GM12878 (cell line): ENCODE results near the gene PDIA4. TPM values are rescaled to one million over a fixed set of nuclear protein-coding genes. Genes with fewer than 3 reads are reported as not detected.

Source experiments
- ATAC-seq: fragments of 200-7000 bp; cut with Tn5 transposase; 3 replicates; pipeline ENCODE4 v1.9.1; 2020; ENCODE audit warnings: mild to moderate bottlenecking, moderate library complexity
- BruUV-seq: library from RNA; stranded (reverse); fragments of 400-500 nt; replicated peaks from 2 replicates; lab custom pipeline; 2021; lab: Mats Ljungman, UMichigan
- CTCF ChIA-PET: fragments of 300-600 bp; sonication (Branson Sonifier 250); formaldehyde crosslinking; extraction: SDS; loops from one replicate; lab custom pipeline; 2021; ENCODE audit warnings: inconsistent platforms; lab: Yijun Ruan, JAX
- POLR2A ChIA-PET: fragments of 350-600 bp; formaldehyde crosslinking; extraction: SDS; loops from one replicate; lab custom pipeline; 2021; ENCODE audit warnings: inconsistent platforms; lab: Charles Lee
- RAD21 ChIA-PET: fragments of 300-600 bp; sonication (Branson Sonifier 250); formaldehyde crosslinking; loops from one replicate; lab custom pipeline; 2023; ENCODE audit warnings: antibody characterized with exemption; ENCODE audit not compliant: unreplicated experiment; lab: Charles Lee
- SMC1A ChIA-PET: fragments of 300-600 bp; sonication (Branson Sonifier 250); formaldehyde crosslinking; loops from one replicate; lab custom pipeline; 2023; ENCODE audit not compliant: unreplicated experiment, uncharacterized antibody; lab: Charles Lee
- DNase-seq: peaks from one replicate; pipeline ENCODE4 v3.0.0-alpha.2; 2011; ENCODE audit warnings: low read depth, low spot score
- FAIRE-seq: peaks from 3 replicates; lab custom pipeline; 2011; peaks lifted over from hg19 to GRCh38; lab: Jason Lieb, UNC
- H2AFZ ChIP-seq: 2 replicates; pipeline ENCODE4 v1.6.0; 2011; ENCODE audit warnings: low read depth, low read length, control low read depth; ENCODE audit not compliant: control insufficient read depth
- H3K27ac ChIP-seq: 2 replicates; pipeline ENCODE4 v1.5.1; 2011; ENCODE audit warnings: control low read depth; ENCODE audit not compliant: control insufficient read depth, insufficient read depth
- H3K27me3 ChIP-seq, 2 experiments: replicated peaks in 1 of 2; 2 replicates each; pipeline versions ENCODE4 v1.6.0 to v1.6.1; 2011; ENCODE audit warnings: low read length in 1 of 2; ENCODE audit not compliant: control insufficient read depth in 2 of 2, insufficient read depth in 2 of 2
- H3K36me3 ChIP-seq, 2 experiments: 2 replicates each; pipeline ENCODE4 v1.5.1; 2011; ENCODE audit warnings: low read length in 1 of 2; ENCODE audit not compliant: control insufficient read depth in 2 of 2, insufficient read depth in 2 of 2
- H3K4me1 ChIP-seq: 2 replicates; pipeline ENCODE4 v1.6.1; 2011; ENCODE audit warnings: mild to moderate bottlenecking, low read length, moderate library complexity, mixed read lengths; ENCODE audit not compliant: control insufficient read depth, insufficient read depth
- H3K4me2 ChIP-seq: 2 replicates; pipeline ENCODE4 v1.6.0; 2011; ENCODE audit warnings: control low read depth; ENCODE audit not compliant: control insufficient read depth, insufficient read depth
- H3K4me3 ChIP-seq: fragments of 200-600 bp; sonication (generic); 2 replicates; pipeline ENCODE4 v1.5.1; 2016
- H3K79me2 ChIP-seq: 2 replicates; pipeline ENCODE4 v1.6.0; 2011; ENCODE audit warnings: low read length; ENCODE audit not compliant: control insufficient read depth, insufficient read depth
- H3K9ac ChIP-seq: 2 replicates; pipeline ENCODE4 v1.8.0; 2011; ENCODE audit warnings: low read length, control low read depth, mixed read lengths; ENCODE audit not compliant: control insufficient read depth, insufficient read depth
- H3K9me3 ChIP-seq: replicated peaks from 3 replicates; pipeline ENCODE4 v1.5.1; 2011; ENCODE audit warnings: mild to moderate bottlenecking, low read length; ENCODE audit not compliant: control insufficient read depth, insufficient read depth
- H4K20me1 ChIP-seq: 2 replicates; pipeline ENCODE4 v1.6.0; 2011; ENCODE audit not compliant: control insufficient read depth, insufficient read depth
- NFYB ChIP-seq: IDR thresholded peaks from 2 replicates; pipeline ENCODE4 v1.6.1; 2011; ENCODE audit warnings: low read depth, mild to moderate bottlenecking, low read length, improper control_type of control experiment, moderate library complexity; ENCODE audit not compliant: insufficient read depth
- PKNOX1 ChIP-seq: fragments of 450-650 bp; IDR thresholded peaks from 2 replicates; pipeline ENCODE4 v1.6.1; 2016; ENCODE audit warnings: mild to moderate bottlenecking
- SUZ12 ChIP-seq: fragments of 200-600 bp; sonication (generic); IDR thresholded peaks from one replicate; pipeline ENCODE4 v1.6.1; 2018; ENCODE audit warnings: antibody characterized with exemption, mild to moderate bottlenecking; ENCODE audit not compliant: unreplicated experiment
- ZNF207 ChIP-seq: fragments of 450-650 bp; IDR thresholded peaks from 2 replicates; pipeline ENCODE4 v1.6.1; 2014; ENCODE audit warnings: antibody characterized with exemption, mild to moderate bottlenecking, borderline replicate concordance
- WGBS: methylation state at CpG from one replicate; pipeline ENCODE4 v1.1.6; 2016; ENCODE audit warnings: low lambda C conversion rate; ENCODE audit not compliant: insufficient replicate concordance, insufficient coverage; ENCODE audit errors: missing lambda C conversion rate; 5-methylcytosine and 5-hydroxymethylcytosine counted together
- in situ Hi-C: fragments of 300-500 bp; cut with MboI; formaldehyde crosslinking; loops from 9 replicates; pipeline ENCODE4 v1.14.3; 2018; ENCODE audit warnings: mixed read lengths
- intact Hi-C: fragments of 100-400 bp; cut with micrococcal nuclease; formaldehyde crosslinking; loops from one replicate; pipeline ENCODE4 v1.14.2; 2022; ENCODE audit not compliant: unreplicated experiment
- polyA plus RNA-seq, 11 experiments: library from polyadenylated mRNA; depleted of rRNA in 4 of 11; unstranded in 6 of 11; stranded (reverse) in 5 of 11; fragments of >200 nt; fragmentation: Nextera tagmentation in 4 of 11; fragmentation: Illumina TruSeq in 1 of 11; extraction: Ambion mirVana in 4 of 11; extraction: Trizol in 1 of 11; gene quantifications; 1 replicate in 1 of 11; 2 replicates in 10 of 11; pipeline versions ENCODE4 v1.2.1 to v1.2.3, GENCODE V29; 2011 to 2016; ENCODE audit warnings: inconsistent platforms in 2 of 11, missing spikeins in 2 of 11, low read depth in 1 of 11
- total RNA-seq, 4 experiments: library from RNA; depleted of rRNA in 3 of 4; stranded (reverse); fragments of >200 nt in 3 of 4; fragmentation: Illumina TruSeq in 1 of 4; extraction: Trizol in 1 of 4; gene quantifications; 2 replicates each; pipeline versions ENCODE4 v1.2.1 to v1.2.3, GENCODE V29; 2013 to 2021
- TF ChIP-seq, protein P1 (sequence below): fragments of 450-650 bp; IDR thresholded peaks from 2 replicates; pipeline ENCODE4 v1.6.1; 2018; ENCODE audit warnings: mild to moderate bottlenecking, low read depth, moderate library complexity; ENCODE audit not compliant: partially characterized antibody

Gene PDIA4
- total and polyA plus RNA-seq, 10 of the 15 experiments (the other 5 are each of a cell fraction or from before 2014, with no cell fraction given), result 7.1 to 306 (median 106) TPM

- ChIA-PET CTCF (no interaction called here), SMC1A (no interaction called here), RAD21 (no interaction called here), POLR2A (no interaction called here)
- H3K4me2 ChIP-seq, result no peak overlapping the region
- H4K20me1 ChIP-seq, result no peaks in the 10 kb centered on the region
- H3K79me2 ChIP-seq, result no peaks in the 10 kb centered on the region
- intact Hi-C loops, result no loop called here
- no peak for ATAC-seq
- no peak overlapping the region for H2AFZ ChIP-seq
- 88% methylated on average over 9 of the region's 9 CpGs for WGBS
- H3K27me3 ChIP-seq, result no peaks in the 10 kb centered on the region
- in situ Hi-C loops, result no loop called here
- TF ChIP-seq NFYB, result no peak
- TF ChIP-seq, all 136 proteins: peak for 0
- Histone ChIP-seq H3K9me3 (no peaks in the 10 kb centered on the region), H3K27ac (no peak overlapping the region), H3K9ac (no peak overlapping the region), H3K4me1 (no peaks in the 10 kb centered on the region), H3K36me3 (no peaks in the 10 kb centered on the region; a peak in 2 of 4 replicates), H3K4me3 (no peak overlapping the region)
- DNase-seq (no peak), FAIRE-seq (no peak)
- no TSS peak for BruUV-seq
Observed at GRCh38 chr7:149077594-149077993, 49.3 kb upstream of the PDIA4 start.

- H3K4me1 ChIP-seq, result no peaks in the 10 kb centered on the region
- intact Hi-C loops (no loop called here), in situ Hi-C loops (no loop called here)
- H3K36me3 ChIP-seq, result peaks cover 5 to 13% of the 10 kb centered on the region in 2 experiments; a peak in 3 of 4 replicates
- ChIA-PET RAD21 (no interaction called here), POLR2A (interaction anchor here (0.6 kb wide), 1 partner anchor 92 kb away, joined by 3 read pairs; no protein-coding TSS in a partner anchor), SMC1A (no interaction called here), CTCF (interaction anchor here (2.9 kb wide), 1 partner anchor 9 kb away, joined by 12 read pairs; no protein-coding TSS in a partner anchor)
- H4K20me1 ChIP-seq, result no peaks in the 10 kb centered on the region
- no peak overlapping the region for H3K27ac ChIP-seq
- DNase-seq (no peak), FAIRE-seq (no peak), ATAC-seq (no peak)
- H3K4me2 ChIP-seq, result no peak overlapping the region
- TF ChIP-seq PKNOX1 (no peak), ZNF207 (no peak), SUZ12 (no peak)
- TF ChIP-seq, protein P1, sequence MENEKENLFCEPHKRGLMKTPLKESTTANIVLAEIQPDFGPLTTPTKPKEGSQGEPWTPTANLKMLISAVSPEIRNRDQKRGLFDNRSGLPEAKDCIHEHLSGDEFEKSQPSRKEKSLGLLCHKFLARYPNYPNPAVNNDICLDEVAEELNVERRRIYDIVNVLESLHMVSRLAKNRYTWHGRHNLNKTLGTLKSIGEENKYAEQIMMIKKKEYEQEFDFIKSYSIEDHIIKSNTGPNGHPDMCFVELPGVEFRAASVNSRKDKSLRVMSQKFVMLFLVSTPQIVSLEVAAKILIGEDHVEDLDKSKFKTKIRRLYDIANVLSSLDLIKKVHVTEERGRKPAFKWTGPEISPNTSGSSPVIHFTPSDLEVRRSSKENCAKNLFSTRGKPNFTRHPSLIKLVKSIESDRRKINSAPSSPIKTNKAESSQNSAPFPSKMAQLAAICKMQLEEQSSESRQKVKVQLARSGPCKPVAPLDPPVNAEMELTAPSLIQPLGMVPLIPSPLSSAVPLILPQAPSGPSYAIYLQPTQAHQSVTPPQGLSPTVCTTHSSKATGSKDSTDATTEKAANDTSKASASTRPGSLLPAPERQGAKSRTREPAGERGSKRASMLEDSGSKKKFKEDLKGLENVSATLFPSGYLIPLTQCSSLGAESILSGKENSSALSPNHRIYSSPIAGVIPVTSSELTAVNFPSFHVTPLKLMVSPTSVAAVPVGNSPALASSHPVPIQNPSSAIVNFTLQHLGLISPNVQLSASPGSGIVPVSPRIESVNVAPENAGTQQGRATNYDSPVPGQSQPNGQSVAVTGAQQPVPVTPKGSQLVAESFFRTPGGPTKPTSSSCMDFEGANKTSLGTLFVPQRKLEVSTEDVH, result no peak
- no TSS peak for BruUV-seq
- no peak overlapping the region for H2AFZ ChIP-seq
- no peak overlapping the region for H3K4me3 ChIP-seq
- H3K79me2 ChIP-seq, result no peaks in the 10 kb centered on the region
- H3K9me3 ChIP-seq, result no peaks in the 10 kb centered on the region
- H3K9ac ChIP-seq, result no peak overlapping the region
- no peaks in the 10 kb centered on the region for H3K27me3 ChIP-seq
- 100% methylated on average over 2 of the region's 2 CpGs for WGBS
Observed at GRCh38 chr7:149075286-149075685, 47.0 kb upstream of the PDIA4 start.
